WTC11 (cell line): ENCODE data around the gene SLC25A25.

ENCODE experiments used
- ATF3 ChIP-seq: sonication (generic); formaldehyde crosslinking; conservative IDR thresholded peaks from 2 replicates; pipeline ENCODE4 v1.8.1; 2022; ENCODE audit warnings: mild to moderate bottlenecking, missing genetic modification reagents
- ATF6 ChIP-seq: sonication (generic); formaldehyde crosslinking; IDR thresholded peaks from 2 replicates; pipeline ENCODE4 v1.8.1; 2023; ENCODE audit warnings: mild to moderate bottlenecking, missing genetic modification reagents
- CREB1 ChIP-seq: sonication (generic); formaldehyde crosslinking; IDR thresholded peaks from 2 replicates; pipeline ENCODE4 v1.8.0; 2023; ENCODE audit warnings: mild to moderate bottlenecking, missing genetic modification reagents
- CTCF ChIP-seq: fragments of 200-600 bp; IDR thresholded peaks from 2 replicates; pipeline ENCODE4 v1.8.0; 2022; ENCODE audit warnings: antibody characterized with exemption
- E2F4 ChIP-seq: sonication (generic); formaldehyde crosslinking; IDR thresholded peaks from 2 replicates; pipeline ENCODE4 v1.8.1; 2022; ENCODE audit warnings: low read depth, mild to moderate bottlenecking, moderate library complexity, missing genetic modification reagents, borderline replicate concordance
- E2F5 ChIP-seq: sonication (generic); formaldehyde crosslinking; IDR thresholded peaks from 2 replicates; pipeline ENCODE4 v1.8.1; 2022; ENCODE audit warnings: mild to moderate bottlenecking, moderate library complexity, missing genetic modification reagents
- FOXJ3 ChIP-seq: sonication (generic); formaldehyde crosslinking; IDR thresholded peaks from 2 replicates; pipeline ENCODE4 v1.9.0; 2021; ENCODE audit warnings: missing genetic modification reagents, mild to moderate bottlenecking, borderline replicate concordance
- JUN ChIP-seq: sonication (generic); formaldehyde crosslinking; IDR thresholded peaks from 2 replicates; pipeline ENCODE4 v1.8.0; 2023; ENCODE audit warnings: mild to moderate bottlenecking, missing genetic modification reagents
- MLX ChIP-seq: sonication (generic); formaldehyde crosslinking; IDR thresholded peaks from 2 replicates; pipeline ENCODE4 v1.8.1; 2023; ENCODE audit warnings: mild to moderate bottlenecking, missing genetic modification reagents, moderate library complexity
- NFYB ChIP-seq: sonication (generic); formaldehyde crosslinking; conservative IDR thresholded peaks from 2 replicates; pipeline ENCODE4 v1.8.0; 2022; ENCODE audit warnings: low read depth, missing genetic modification reagents
- SMAD4 ChIP-seq: sonication (generic); formaldehyde crosslinking; IDR thresholded peaks from 2 replicates; pipeline ENCODE4 v1.8.0; 2022; ENCODE audit warnings: mild to moderate bottlenecking, missing genetic modification reagents
- ZBTB21 ChIP-seq: sonication (generic); formaldehyde crosslinking; IDR thresholded peaks from 2 replicates; pipeline ENCODE4 v1.8.1; 2023; ENCODE audit warnings: mild to moderate bottlenecking, missing genetic modification reagents, borderline replicate concordance
- ZNF423 ChIP-seq: fragments of 250-450 bp; sonication (Bioruptor Pico); IDR thresholded peaks from 2 replicates; pipeline ENCODE4 v2.1.2; 2022; ENCODE audit warnings: mild to moderate bottlenecking, moderate library complexity
- ZSCAN18 ChIP-seq: fragments of 250-450 bp; sonication (Bioruptor Pico); IDR thresholded peaks from 2 replicates; pipeline ENCODE4 v2.1.2; 2022; ENCODE audit warnings: mild to moderate bottlenecking, moderate library complexity

- TF ChIP-seq MLX, result no peak
- TF ChIP-seq CTCF, result no peak
- no peak for TF ChIP-seq SMAD4
- TF ChIP-seq FOXJ3 (CRISPR knock-in tag), result no peak
- TF ChIP-seq E2F5 (CRISPR knock-in tag), result no peak
- no peak for TF ChIP-seq E2F4 (CRISPR knock-in tag)
- no peak for TF ChIP-seq NFYB (CRISPR knock-in tag)
- TF ChIP-seq ATF6 (CRISPR knock-in tag), result no peak
- no peak for TF ChIP-seq CREB1 (CRISPR knock-in tag)
- no peak for TF ChIP-seq ZSCAN18
- no peak for TF ChIP-seq ZNF423 (CRISPR knock-in tag)
- no peak for TF ChIP-seq JUN
- TF ChIP-seq ATF3 (CRISPR knock-in tag), result no peak
- TF ChIP-seq ZBTB21, result no peak
Observed at GRCh38 chr9:128125580-128126354, 57.7 kb downstream of the SLC25A25 start.
